ENCODE measurements around the gene GP1BB.

Gene GP1BB

GRCh38 chr22:19745155-19746101 is 22.1 kb downstream of the GP1BB start:
- no peak for FAIRE-seq
- no peak for DNase-seq (ENCODE audit: insufficient read length, low spot score)
- TF ChIP-seq CTCF (IDR thresholded peaks at IDR 0.05; ENCODE audit: insufficient read depth, missing control alignments): no peak

GRCh38 chr22:19746726-19747125 is 23.4 kb downstream of the GP1BB start:
- TF ChIP-seq CTCF (IDR thresholded peaks at IDR 0.05; ENCODE audit: insufficient read depth, missing control alignments): no peak
- no peak for FAIRE-seq

GRCh38 chr22:19747551-19747950 is 24.2 kb downstream of the GP1BB start:
- no peak for DNase-seq (ENCODE audit: insufficient read length, low spot score)
- FAIRE-seq: no peak
- no peak for TF ChIP-seq CTCF (IDR thresholded peaks at IDR 0.05; ENCODE audit: insufficient read depth, missing control alignments)

More at GRCh38 chr22:19746726-19747125, 23.4 kb downstream of the GP1BB start:
- DNase-seq (ENCODE audit: insufficient read length, low spot score): no peak

GRCh38 chr22:19748139-19748538 is 24.8 kb downstream of the GP1BB start:
- no peak for TF ChIP-seq CTCF (IDR thresholded peaks at IDR 0.05; ENCODE audit: insufficient read depth, missing control alignments)
- no peak for FAIRE-seq
- DNase-seq (ENCODE audit: insufficient read length, low spot score): no peak

GRCh38 chr22:19748991-19749664 is 25.8 kb downstream of the GP1BB start:
- no peak for FAIRE-seq
- TF ChIP-seq CTCF (IDR thresholded peaks at IDR 0.05; ENCODE audit: insufficient read depth, missing control alignments): no peak
- no peak for DNase-seq (ENCODE audit: insufficient read length, low spot score)

- TF ChIP-seq CTCF (IDR thresholded peaks at IDR 0.05; ENCODE audit: insufficient read depth, missing control alignments): no peak
- DNase-seq (ENCODE audit: insufficient read length, low spot score): no peak
- no peak for FAIRE-seq
Measured at GRCh38 chr22:19749876-19750275, 26.5 kb downstream of the GP1BB start.

Measured in D721Med (cell line).